ENCODE measurements around the gene STAC3. TPM values are rescaled to one million over a fixed set of nuclear protein-coding genes. Genes with fewer than 3 reads are reported as not detected.

The STAC3 gene
- total RNA-seq, 1 experiment from 2014 or later: 2.2 TPM

DNA sequence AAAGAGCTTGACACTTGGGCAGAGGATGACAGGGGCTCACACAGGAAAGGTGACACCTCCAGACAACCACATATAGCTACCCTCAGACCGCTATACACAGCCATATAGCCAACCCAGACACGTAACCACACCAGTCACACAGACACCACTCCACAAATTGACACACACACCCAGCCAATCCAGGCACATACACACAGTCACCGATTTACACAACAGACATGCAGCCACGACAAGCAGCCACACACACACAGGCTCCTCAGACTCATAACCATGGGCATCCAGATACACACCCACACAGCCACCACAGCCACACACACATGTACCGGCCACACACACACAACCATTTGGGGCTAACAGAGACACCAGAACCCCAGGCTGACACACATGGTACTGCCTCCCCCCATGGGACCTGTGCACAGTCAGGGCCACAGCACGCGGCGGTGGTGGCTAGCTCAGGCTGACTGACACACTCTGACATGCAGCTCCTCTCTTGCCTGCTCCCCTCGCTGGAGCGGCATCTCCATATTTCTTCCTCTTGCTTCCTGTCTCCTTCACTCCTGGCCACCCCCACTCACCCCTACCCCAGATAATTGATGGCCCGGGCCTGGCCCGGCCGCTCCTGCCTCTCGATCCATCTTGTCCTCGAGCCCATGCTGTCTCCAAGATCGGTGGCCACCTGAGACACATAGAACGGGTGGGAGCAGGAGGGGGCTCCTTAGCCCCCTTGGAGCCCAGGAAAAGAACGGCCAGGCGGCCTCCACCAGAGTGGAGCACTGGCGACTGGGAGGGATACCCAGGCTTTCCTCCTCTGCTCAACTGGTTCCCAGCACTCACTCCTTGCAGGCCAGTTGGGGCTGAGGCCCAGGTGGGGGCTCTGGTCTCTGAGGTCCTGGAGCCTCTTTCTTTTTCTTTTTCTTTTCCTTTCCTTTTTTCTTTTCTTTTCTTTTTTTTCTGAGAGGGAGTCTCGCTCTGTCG is 27.5 kb downstream of the STAC3 start:
- Histone ChIP-seq H3K4me2 (no peak overlapping the region), H3K27me3 (ENCODE audit: insufficient read depth, low read depth) (no peaks in the 10 kb centered on the region), H3K9me2 (ENCODE audit: insufficient read depth) (no peaks in the 10 kb centered on the region), H3K36me3 (ENCODE audit: low read depth) (no peaks in the 10 kb centered on the region), H3K27ac (no peak overlapping the region), H3F3A (ENCODE audit: insufficient read depth, low read depth) (peaks cover 3% of the 10 kb centered on the region; the same call in 1 of the 2 replicates), H4K20me1 (ENCODE audit: insufficient read depth) (peaks cover 4% of the 10 kb centered on the region; the same call in 1 of the 2 replicates), H3K4me3 (no peak overlapping the region), H3K79me2 (ENCODE audit: low read depth) (no peaks in the 10 kb centered on the region), H3K9me3 (ENCODE audit: insufficient read depth, low read depth) (no peaks in the 10 kb centered on the region), H3K4me1 (replicated peaks; ENCODE audit: insufficient read depth) (peaks cover 22% of the 10 kb centered on the region), H2AFZ (no peak overlapping the region)
- CTCF ChIA-PET: interaction anchor here (0.7 kb wide), 1 partner anchor 761 kb away, joined by 5 read pairs; no protein-coding TSS in a partner anchor
- no TSS peak for BruUV-seq (replicated peaks)
- TF ChIP-seq, protein P1, sequence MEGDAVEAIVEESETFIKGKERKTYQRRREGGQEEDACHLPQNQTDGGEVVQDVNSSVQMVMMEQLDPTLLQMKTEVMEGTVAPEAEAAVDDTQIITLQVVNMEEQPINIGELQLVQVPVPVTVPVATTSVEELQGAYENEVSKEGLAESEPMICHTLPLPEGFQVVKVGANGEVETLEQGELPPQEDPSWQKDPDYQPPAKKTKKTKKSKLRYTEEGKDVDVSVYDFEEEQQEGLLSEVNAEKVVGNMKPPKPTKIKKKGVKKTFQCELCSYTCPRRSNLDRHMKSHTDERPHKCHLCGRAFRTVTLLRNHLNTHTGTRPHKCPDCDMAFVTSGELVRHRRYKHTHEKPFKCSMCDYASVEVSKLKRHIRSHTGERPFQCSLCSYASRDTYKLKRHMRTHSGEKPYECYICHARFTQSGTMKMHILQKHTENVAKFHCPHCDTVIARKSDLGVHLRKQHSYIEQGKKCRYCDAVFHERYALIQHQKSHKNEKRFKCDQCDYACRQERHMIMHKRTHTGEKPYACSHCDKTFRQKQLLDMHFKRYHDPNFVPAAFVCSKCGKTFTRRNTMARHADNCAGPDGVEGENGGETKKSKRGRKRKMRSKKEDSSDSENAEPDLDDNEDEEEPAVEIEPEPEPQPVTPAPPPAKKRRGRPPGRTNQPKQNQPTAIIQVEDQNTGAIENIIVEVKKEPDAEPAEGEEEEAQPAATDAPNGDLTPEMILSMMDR (conservative IDR thresholded peaks at IDR 0.05): no peak
- TF ChIP-seq EZH2 (IDR thresholded peaks at IDR 0.05; ENCODE audit: low read depth): no peak
- no peak for DNase-seq
- intact Hi-C loops (cut with micrococcal nuclease; ENCODE audit: unreplicated experiment): no loop called here
- POLR2A ChIA-PET (ENCODE audit: unreplicated experiment): interaction anchor here (0.5 to 0.7 kb wide), 2 partner anchors 96 to 628 kb away, joined by 3 to 4 read pairs; no protein-coding TSS in a partner anchor

DNA sequence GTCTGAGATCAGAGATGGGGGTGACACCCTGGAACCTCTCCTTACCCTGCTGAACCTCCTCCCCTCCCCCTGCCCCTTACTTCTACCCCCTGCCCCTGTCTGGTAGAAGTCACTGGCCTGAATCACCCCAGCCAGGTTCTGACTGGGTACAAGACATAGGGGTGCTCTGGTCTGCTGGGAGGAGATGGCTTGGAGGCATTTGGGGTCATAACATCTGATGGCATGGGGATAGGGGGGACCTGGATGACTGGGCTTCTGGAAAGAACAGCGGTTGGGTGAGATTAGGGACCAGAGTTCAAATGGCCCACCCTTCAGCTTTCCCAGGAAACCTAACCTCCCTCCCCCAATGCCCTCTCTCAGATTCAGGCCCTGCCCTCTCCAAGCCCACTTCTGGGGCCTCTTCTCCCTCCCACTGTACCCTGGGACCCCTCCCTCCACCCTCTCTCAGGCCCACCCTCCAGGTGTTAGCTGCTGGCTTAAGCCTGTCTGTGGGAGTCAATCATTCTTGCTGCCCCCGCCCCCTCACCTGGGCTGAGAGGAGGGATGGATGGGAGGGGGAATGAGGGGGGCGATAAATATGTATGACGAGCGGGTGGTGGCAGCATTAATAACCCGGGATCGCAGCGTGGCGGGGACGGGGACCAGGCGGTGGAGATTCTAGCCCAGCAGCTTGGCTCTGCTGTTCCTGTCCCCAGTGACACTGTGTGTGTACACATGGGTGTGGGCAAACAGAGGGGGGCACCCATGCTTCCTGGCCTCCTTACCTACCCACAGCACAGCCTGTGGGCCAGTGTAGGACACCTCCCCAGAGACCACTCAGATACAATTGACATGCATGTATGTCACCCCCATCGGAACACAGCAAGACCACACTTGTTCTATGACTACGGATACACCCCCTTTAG is 28.4 kb downstream of the STAC3 start:
- POLR2A ChIA-PET (ENCODE audit: unreplicated experiment): interaction anchor here (0.5 to 0.7 kb wide), 2 partner anchors 95 to 629 kb away, joined by 3 to 4 read pairs; no protein-coding TSS in a partner anchor
- intact Hi-C loops (cut with micrococcal nuclease; ENCODE audit: unreplicated experiment): no loop called here

More for the DNA sequence above, 28.4 kb downstream of the STAC3 start:
- no TSS peak for BruUV-seq (replicated peaks)
- H3K27me3 ChIP-seq (ENCODE audit: insufficient read depth, low read depth): no peaks in the 10 kb centered on the region
- no peak overlapping the region for H3K27ac ChIP-seq
- CTCF ChIA-PET: no interaction called here
- no peak overlapping the region for H3K4me3 ChIP-seq
- no peak overlapping the region for H3K4me2 ChIP-seq
- H3K36me3 ChIP-seq (ENCODE audit: low read depth): no peaks in the 10 kb centered on the region
- TF ChIP-seq, protein P1 (conservative IDR thresholded peaks at IDR 0.05): no peak
- TF ChIP-seq EZH2 (IDR thresholded peaks at IDR 0.05; ENCODE audit: low read depth): no peak
- no peaks in the 10 kb centered on the region for H3K79me2 ChIP-seq (ENCODE audit: low read depth)
- H3K9me3 ChIP-seq (ENCODE audit: insufficient read depth, low read depth): no peaks in the 10 kb centered on the region
- H3F3A ChIP-seq (ENCODE audit: insufficient read depth, low read depth): no peaks in the 10 kb centered on the region; the same call in 1 of the 2 replicates
- H4K20me1 ChIP-seq (ENCODE audit: insufficient read depth): peaks cover 6% of the 10 kb centered on the region; the same call in 1 of the 2 replicates
- no peak overlapping the region for H2AFZ ChIP-seq
- no peak for DNase-seq
- H3K9me2 ChIP-seq (ENCODE audit: insufficient read depth): no peaks in the 10 kb centered on the region
- peaks cover 15% of the 10 kb centered on the region; the same call in 1 of the 2 replicates for H3K4me1 ChIP-seq (replicated peaks; ENCODE audit: insufficient read depth)

Measured in PC-9 (cell line).